Uterus (tissue), 4 donors: ENCODE results near the gene USP43. TPM values are rescaled to one million over a fixed set of nuclear protein-coding genes. Genes with fewer than 3 reads are reported as not detected.

Source experiments
- DNase-seq, 2 donors: peaks; one replicate each; pipeline ENCODE4 v3.0.0-alpha.2; 2019 to 2020
- H3K27ac ChIP-seq, 2 donors: fragments of 200-600 bp; sonication (generic); 1 replicate in 1 of 2; 2 replicates in 1 of 2; pipeline ENCODE4 v1.5.1; 2016 to 2018
- H3K27me3 ChIP-seq, 2 donors: fragments of 200-600 bp; sonication (generic); one replicate each; pipeline ENCODE4 v1.5.1; 2018 to 2019; ENCODE audit warnings: control low read depth in 1 of 2
- H3K36me3 ChIP-seq, 2 donors: fragments of 200-600 bp; sonication (generic); one replicate each; pipeline ENCODE4 v1.5.1; 2019; ENCODE audit warnings: control low read depth in 1 of 2
- H3K4me1 ChIP-seq, 2 donors: fragments of 200-600 bp; sonication (generic); one replicate each; pipeline ENCODE4 v1.5.1; 2018 to 2019; ENCODE audit warnings: control low read depth in 1 of 2
- H3K4me3 ChIP-seq, 2 donors: fragments of 200-600 bp; sonication (generic); 1 replicate in 1 of 2; 2 replicates in 1 of 2; pipeline ENCODE4 v1.5.1; 2018 to 2019; ENCODE audit warnings: mild to moderate bottlenecking in 1 of 2
- H3K9me3 ChIP-seq, 2 donors: fragments of 200-600 bp; sonication (generic); one replicate each; pipeline ENCODE4 v1.5.1; 2019; ENCODE audit warnings: control low read depth in 1 of 2
- POLR2A ChIP-seq, 2 donors: fragments of 450-650 bp; IDR thresholded peaks; one replicate each; pipeline ENCODE4 v1.6.1; 2016; ENCODE audit warnings: antibody characterized with exemption in 2 of 2, mild to moderate bottlenecking in 1 of 2, moderate library complexity in 1 of 2
- intact Hi-C: fragments of 100-400 bp; cut with DNase I; formaldehyde crosslinking; loops from one replicate; pipeline ENCODE4 v1.15.1; 2023; ENCODE audit warnings: low total_unique reads
- total RNA-seq, 4 donors: library from RNA; depleted of rRNA in 3 of 4; stranded (reverse); fragments of >200 nt in 3 of 4; gene quantifications; one replicate each; pipeline versions ENCODE4 v1.1.0 to v1.2.4, GENCODE V29; 2014 to 2023
- TF ChIP-seq, protein P1 (sequence below), 4 experiments: fragments of 200-600 bp in 2 of 4; fragments of 450-650 bp in 2 of 4; sonication (generic) in 2 of 4; IDR thresholded peaks; one replicate each; pipeline ENCODE4 v1.5.1; 2016 to 2019; ENCODE audit warnings: antibody characterized with exemption in 4 of 4, mild to moderate bottlenecking in 2 of 4, moderate library complexity in 1 of 4
- donor health status: DM: yes; HTN: yes; CAD: no.

The USP43 gene
- total RNA-seq, 4 donors from 2014 or later = 0.40 to 2.1 TPM; not detected in 2

DNA sequence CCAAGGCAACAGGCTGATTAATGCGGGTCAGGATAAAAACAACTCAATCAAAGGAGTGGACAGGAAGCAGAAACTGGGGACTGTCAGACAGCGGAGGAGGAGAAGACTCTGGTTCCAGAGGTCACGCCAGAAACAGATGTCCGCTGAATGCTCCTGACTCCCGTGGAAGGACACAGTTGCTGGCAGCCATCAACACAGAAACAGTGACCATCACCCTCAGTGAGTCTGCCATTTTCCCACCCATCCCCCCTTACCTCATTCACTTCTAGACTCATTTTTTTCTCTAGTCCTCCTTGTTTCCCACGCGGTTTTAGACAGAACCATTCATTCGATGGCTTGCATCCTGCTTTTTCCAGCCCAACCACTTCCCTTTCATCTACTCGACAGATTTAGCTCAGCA is 105.2 kb downstream of the USP43 start:
- DNase-seq = peak in 1 of 2 donors; percentile 40
- H3K9me3 ChIP-seq = no peaks in the 10 kb centered on the region
- no peak overlapping the region for H3K4me3 ChIP-seq
- no peak overlapping the region for H3K27ac ChIP-seq
- intact Hi-C loops = no loop called here
- H3K27me3 ChIP-seq = no peaks in the 10 kb centered on the region
- no peaks in the 10 kb centered on the region for H3K4me1 ChIP-seq
- no peaks in the 10 kb centered on the region for H3K36me3 ChIP-seq
- no peak for TF ChIP-seq POLR2A (IDR thresholded peaks at IDR 0.05)
- TF ChIP-seq, protein P1, sequence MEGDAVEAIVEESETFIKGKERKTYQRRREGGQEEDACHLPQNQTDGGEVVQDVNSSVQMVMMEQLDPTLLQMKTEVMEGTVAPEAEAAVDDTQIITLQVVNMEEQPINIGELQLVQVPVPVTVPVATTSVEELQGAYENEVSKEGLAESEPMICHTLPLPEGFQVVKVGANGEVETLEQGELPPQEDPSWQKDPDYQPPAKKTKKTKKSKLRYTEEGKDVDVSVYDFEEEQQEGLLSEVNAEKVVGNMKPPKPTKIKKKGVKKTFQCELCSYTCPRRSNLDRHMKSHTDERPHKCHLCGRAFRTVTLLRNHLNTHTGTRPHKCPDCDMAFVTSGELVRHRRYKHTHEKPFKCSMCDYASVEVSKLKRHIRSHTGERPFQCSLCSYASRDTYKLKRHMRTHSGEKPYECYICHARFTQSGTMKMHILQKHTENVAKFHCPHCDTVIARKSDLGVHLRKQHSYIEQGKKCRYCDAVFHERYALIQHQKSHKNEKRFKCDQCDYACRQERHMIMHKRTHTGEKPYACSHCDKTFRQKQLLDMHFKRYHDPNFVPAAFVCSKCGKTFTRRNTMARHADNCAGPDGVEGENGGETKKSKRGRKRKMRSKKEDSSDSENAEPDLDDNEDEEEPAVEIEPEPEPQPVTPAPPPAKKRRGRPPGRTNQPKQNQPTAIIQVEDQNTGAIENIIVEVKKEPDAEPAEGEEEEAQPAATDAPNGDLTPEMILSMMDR (IDR thresholded peaks at IDR 0.05) = no peak

DNA sequence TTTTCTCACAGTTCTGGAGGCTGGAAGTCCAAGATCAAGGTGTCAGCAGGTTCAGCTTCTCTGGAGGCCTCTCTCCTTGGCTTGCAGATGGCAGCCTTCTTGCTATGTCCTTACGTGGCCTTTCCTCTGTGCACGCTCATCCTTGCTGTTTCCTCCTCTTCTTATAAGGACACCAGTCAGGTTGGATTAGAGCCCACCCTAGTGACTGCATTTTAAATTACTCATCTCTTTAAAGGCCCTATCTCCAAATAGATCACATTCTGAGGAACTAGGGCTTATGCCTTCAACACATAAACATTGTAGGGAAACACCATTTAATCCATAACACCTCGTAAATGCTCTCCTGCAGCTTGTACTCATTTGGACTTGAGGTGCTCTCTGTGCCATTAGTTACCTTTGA is 109.8 kb downstream of the USP43 start:
- TF ChIP-seq, protein P1 (IDR thresholded peaks at IDR 0.05) = no peak
- TF ChIP-seq POLR2A (IDR thresholded peaks at IDR 0.05) = no peak
- H3K4me3 ChIP-seq = no peak overlapping the region
- DNase-seq = no peak
- H3K9me3 ChIP-seq = no peaks in the 10 kb centered on the region
- H3K27me3 ChIP-seq = no peaks in the 10 kb centered on the region
- intact Hi-C loops = no loop called here
- H3K4me1 ChIP-seq = no peaks in the 10 kb centered on the region
- H3K36me3 ChIP-seq = no peaks in the 10 kb centered on the region
- H3K27ac ChIP-seq = no peak overlapping the region

DNA sequence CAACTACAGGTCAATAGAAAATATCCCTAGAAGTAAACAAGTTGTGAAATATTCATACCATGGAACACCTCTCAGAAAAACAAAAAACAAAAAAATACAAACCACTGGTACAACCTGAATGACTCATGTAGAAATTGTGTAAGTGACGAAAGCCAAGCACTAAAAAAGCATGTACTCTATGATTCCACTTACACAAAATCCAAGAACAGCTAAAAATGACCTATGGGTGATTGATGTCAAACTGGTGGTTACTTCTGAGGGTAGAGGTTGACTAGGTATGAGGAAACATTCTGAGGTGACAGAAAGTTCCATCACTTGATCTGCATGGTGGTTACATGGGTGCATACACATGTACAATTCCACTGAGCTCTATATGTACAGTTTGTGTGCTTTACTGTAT is 114.9 kb downstream of the USP43 start:
- no peaks in the 10 kb centered on the region for H3K4me1 ChIP-seq
- H3K27me3 ChIP-seq = no peaks in the 10 kb centered on the region
- intact Hi-C loops = no loop called here
- H3K9me3 ChIP-seq = no peaks in the 10 kb centered on the region
- H3K4me3 ChIP-seq = no peak overlapping the region
- H3K27ac ChIP-seq = no peak overlapping the region
- H3K36me3 ChIP-seq = no peaks in the 10 kb centered on the region
- TF ChIP-seq, protein P1 (IDR thresholded peaks at IDR 0.05) = no peak
- no peak for DNase-seq

DNA sequence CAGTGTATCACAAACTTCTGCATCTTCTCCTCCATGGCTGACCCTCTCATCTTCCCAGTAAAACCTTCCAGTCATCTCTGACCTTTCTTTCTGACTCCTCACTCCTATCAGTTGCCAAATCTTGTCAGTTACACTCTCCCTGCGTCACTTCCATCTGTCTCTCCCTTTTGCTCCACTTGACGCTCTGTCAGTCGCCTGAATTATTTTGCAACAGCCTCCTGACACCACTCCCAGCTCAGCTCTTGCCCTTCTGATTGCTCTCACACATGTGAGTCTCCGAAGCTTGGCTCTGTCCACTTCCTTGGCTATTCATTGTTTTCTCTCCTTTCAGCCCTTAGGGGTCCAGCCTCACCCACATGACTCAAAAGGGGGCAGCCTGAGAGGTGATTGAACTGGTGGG is 118.3 kb downstream of the USP43 start:
- no peak for DNase-seq
- no peak for TF ChIP-seq POLR2A (IDR thresholded peaks at IDR 0.05)
- TF ChIP-seq, protein P1 (IDR thresholded peaks at IDR 0.05) = no peak
- intact Hi-C loops = no loop called here
- Histone ChIP-seq H3K27me3 (no peaks in the 10 kb centered on the region), H3K27ac (no peak overlapping the region), H3K4me1 (no peaks in the 10 kb centered on the region), H3K4me3 (no peak overlapping the region), H3K36me3 (no peaks in the 10 kb centered on the region), H3K9me3 (no peaks in the 10 kb centered on the region)

DNA sequence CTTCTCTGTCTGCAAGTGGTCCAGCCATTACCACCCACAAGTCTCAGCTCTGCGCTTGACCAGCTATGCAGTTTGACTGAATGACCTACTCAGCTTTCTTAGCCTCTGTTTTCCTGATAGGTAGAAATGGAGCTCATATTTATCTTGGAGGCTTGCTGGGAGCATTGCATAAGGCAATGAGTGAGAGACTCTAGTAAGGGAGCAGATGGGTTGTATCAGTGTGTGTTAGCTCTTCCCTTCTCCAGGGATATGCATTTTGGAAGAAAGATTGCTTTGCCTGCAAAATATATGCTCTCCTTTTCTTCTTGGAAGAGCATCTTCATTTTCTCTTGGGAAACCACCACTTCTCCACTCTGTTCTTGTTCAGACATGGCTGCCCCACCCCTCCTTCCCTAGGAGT is 120.0 kb downstream of the USP43 start:
- TF ChIP-seq, protein P1 (IDR thresholded peaks at IDR 0.05) = no peak
- TF ChIP-seq POLR2A (IDR thresholded peaks at IDR 0.05) = no peak

More for the DNA sequence above, 120.0 kb downstream of the USP43 start:
- Histone ChIP-seq H3K4me1 (no peaks in the 10 kb centered on the region), H3K9me3 (no peaks in the 10 kb centered on the region), H3K36me3 (no peaks in the 10 kb centered on the region), H3K4me3 (no peak overlapping the region), H3K27me3 (no peaks in the 10 kb centered on the region), H3K27ac (no peak overlapping the region)
- intact Hi-C loops = no loop called here
- DNase-seq = no peak
